WTC11 (cell line): Measurements from ENCODE around the gene C5orf24.

Experiments
- TP53 ChIP-seq: sonication (generic); formaldehyde crosslinking; IDR thresholded peaks from 2 replicates; pipeline ENCODE4 v1.8.1; 2023; ENCODE audit warnings: mild to moderate bottlenecking, missing genetic modification reagents
- TF ChIP-seq, protein P1 (sequence below): sonication (generic); formaldehyde crosslinking; IDR thresholded peaks from 2 replicates; pipeline ENCODE4 v1.8.0; 2022; ENCODE audit warnings: mild to moderate bottlenecking, missing genetic modification reagents

DNA sequence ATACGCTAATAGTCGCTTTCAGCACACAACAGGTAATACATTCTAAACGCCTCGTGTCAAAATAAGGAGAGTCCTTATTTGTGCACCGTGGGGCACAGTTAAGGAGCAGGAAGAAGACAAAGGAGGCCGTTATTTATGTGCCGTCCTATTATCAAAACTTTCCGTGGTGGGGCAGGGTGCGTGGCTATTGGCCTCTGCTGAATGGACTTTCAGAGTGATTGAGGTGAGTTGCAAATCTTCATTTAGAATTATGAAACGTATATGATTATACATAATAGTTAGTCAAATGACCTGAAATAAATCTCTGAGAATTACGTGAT lies 833 bp downstream of the C5orf24 start:
- TF ChIP-seq, protein P1, sequence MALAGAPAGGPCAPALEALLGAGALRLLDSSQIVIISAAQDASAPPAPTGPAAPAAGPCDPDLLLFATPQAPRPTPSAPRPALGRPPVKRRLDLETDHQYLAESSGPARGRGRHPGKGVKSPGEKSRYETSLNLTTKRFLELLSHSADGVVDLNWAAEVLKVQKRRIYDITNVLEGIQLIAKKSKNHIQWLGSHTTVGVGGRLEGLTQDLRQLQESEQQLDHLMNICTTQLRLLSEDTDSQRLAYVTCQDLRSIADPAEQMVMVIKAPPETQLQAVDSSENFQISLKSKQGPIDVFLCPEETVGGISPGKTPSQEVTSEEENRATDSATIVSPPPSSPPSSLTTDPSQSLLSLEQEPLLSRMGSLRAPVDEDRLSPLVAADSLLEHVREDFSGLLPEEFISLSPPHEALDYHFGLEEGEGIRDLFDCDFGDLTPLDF (CRISPR knock-in tag), result no peak
- no peak for TF ChIP-seq TP53 (CRISPR knock-in tag)
